Ramos (cell line): Measurements from ENCODE around the gene SMARCC1.

Experiments
- in situ Hi-C: fragments of 300-500 bp; cut with MboI; formaldehyde crosslinking; loops from one replicate; pipeline ENCODE4 v1.14.3; 2022; ENCODE audit warnings: low sequenced_read_pairs; ENCODE audit not compliant: unreplicated experiment

The SMARCC1 gene

DNA sequence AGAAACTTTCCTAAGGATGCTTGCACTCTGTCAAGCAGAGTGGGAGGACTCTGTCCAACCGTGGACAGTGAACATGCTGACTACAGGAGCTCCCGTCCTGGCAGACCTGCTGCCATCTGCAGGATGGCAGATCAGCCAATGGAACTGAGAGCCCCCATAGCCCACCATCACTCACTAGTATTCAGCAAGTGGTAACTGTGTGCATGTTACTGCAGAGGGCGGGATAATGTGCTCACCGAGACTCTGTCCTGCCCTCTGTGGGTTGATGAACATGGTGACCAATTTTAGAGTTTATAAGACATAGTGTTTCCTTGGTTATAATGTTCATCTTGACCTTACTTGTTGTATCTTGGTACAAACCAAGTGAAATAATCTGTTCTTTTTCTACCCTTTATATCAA, 214.5 kb downstream of the SMARCC1 start:
- in situ Hi-C loops: no loop called here

DNA sequence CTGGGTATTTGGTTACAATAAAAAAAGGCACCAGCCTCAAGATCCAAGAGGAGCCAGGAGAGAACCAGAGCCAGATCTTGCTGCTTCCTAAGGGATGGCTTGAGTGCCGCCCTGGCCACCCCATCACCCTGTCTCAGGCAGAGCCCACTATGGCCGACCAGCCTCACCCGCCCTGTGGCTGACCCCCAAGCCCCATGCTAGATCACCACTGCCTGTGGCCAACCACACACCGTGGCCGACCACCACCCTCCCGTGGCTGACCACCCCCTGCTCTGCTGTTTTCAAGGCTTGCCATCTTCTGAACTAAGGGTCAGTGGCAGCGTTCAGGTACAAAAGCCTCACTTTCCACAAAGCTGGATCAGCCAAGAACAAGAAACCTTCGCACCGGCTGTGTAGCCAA, 215.0 kb downstream of the SMARCC1 start:
- in situ Hi-C loops: no loop called here

DNA sequence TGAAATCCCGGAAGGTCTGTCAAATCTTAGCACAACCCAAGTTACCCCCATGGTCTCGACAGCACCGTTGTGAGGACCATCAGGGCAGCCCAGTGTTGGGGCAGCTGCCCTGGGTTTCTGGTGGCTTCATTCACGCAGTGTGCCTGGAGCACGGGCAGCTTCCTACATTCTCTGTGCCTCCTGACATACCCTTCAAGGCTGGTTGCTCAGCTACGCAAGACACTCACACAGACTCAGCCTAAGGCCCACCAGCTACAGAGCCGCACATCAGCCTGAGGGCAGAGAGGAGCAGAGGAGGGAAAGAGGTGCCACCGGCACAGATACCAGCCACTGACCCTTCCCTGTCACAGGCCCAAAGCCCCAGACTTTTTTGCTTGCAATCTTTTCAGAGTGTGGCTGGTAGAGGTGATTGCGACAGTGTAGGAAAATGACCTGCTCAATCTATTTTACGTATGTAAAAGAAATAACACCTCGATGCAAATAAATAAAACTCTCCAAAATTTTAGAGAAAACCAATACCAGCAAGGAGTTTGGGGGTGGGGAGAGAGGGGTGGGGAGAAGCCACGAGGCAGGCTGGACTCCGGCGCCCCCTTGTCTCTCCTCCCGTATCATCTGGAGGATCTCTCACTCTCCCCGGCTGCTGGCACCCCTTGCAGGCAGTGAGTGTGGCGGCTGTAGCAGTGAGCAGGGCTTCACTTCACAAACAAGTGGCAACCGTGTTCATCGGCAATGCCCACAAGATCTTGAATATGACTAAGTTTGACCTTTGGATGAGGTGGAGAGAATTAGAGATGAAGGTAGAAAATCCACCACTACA, 215.8 kb downstream of the SMARCC1 start:
- in situ Hi-C loops: no loop called here

DNA sequence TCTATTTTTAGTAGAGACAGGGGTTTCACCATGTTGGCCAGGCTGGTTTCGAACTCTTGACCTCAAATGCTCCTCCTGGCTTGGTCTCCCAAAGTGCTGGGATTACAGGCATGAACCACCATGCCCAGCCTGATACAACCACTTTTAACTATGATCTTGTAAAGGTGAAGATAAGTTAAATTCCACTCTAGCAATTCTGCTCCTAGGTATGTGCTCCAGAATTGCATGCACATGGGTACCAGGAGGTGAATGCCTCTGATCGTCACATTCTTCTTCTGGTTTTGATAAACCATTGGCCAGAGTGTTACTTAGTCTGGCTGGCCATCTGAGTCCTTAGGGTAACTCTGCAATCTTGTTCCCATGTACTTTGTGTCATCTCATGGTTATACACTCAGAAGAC, 225.3 kb downstream of the SMARCC1 start:
- in situ Hi-C loops: no loop called here

DNA sequence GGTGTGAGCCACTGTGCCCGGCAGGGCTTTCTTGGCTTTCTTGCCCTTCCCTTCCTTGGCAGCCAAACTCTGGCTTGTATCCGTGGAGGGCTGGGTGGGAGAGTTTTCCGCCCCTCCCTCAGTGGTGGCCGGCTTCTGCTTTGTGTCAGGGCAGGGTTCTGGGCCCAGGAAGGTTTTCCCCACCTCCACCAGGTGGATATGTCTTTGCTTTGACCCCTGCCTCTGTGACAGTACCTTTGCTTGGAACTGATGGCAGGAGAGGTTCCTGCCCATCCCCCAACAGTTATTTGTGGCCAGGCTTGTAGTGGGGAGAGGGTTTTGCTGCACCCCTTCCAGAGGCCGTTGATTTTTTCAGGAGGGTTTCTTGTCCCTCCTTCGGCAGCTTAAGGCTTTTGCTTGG, 227.4 kb downstream of the SMARCC1 start:
- in situ Hi-C loops: no loop called here

DNA sequence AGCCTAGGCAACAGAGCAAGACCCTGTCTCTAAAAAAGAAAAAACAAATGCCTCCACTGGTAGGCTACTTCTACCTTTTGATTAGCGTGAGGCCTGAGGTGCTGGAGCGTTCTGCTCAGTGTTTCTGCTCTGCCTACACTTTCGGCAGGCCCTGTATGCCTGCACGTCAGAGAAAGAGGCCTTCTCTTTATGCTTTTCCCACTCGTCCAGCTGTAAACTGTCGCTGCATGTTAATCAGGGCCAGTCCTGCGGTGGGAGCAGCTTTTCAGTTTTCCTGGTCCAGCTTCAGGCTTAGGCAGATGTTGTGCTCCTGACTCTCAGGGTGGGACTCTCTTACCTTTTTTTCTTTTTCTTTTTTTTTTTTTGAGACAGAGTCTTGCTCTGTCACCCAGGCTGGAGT, 228.3 kb downstream of the SMARCC1 start:
- in situ Hi-C loops: no loop called here

DNA sequence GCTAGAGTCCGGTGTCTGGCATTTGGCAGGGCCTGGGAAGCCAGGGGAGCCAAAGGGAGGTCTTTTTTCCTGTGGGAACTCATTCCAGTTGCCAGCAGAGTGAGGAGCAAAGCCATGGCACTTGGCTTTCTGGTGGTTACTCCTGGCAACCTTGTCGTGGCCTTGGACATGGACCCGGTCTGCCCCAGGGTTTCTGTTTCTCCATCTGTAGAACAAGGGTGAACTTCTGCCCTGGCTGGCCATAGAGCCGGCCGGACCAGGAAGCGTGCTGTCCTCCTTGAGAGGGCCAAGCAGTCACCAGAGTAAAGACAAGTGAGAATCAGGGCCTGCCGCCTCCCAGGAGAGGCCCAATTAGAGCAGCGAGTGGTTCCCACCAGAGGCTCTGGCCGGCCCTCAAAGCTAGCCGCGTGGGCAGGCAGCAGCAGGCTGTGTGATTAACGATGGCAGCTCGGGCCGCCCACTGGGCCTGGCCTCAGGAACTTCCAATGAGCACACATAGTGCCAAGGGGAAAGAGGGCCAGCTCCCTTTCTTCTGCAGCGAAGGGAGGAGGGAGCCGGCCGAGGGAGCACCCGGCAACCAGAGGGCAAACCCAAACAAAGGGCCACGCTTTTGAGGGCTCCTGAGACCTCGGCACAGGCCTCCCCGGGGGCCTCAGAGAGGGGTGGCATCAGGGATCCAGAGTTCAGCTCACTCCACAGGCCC, 239.1 kb downstream of the SMARCC1 start:
- in situ Hi-C loops: no loop called here

DNA sequence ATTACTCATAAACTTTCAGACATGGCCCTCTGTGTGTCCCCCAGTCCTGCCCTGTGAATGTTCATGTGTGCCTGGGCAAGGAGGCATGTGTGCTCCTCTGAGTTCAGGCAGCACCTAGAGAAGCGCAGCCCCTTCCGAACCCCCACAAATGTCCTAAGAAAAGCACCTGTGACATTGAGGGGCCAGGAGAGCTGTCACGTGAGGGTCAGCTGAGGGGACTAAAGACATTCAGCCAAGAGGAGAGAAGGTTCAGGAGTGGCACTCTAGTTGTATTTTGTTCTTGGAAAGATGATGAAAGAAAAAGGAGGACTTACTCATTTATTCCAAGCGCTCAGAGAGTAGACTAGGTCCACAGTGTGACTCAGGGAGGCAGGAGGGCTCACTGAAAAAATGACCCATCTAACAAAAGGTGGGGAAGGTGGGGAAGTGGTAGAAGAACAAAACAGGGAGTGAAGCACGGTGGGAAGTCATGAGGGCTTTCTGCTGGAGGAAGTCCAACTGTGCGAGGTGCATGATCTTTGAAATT, 240.0 kb downstream of the SMARCC1 start:
- in situ Hi-C loops: no loop called here

DNA sequence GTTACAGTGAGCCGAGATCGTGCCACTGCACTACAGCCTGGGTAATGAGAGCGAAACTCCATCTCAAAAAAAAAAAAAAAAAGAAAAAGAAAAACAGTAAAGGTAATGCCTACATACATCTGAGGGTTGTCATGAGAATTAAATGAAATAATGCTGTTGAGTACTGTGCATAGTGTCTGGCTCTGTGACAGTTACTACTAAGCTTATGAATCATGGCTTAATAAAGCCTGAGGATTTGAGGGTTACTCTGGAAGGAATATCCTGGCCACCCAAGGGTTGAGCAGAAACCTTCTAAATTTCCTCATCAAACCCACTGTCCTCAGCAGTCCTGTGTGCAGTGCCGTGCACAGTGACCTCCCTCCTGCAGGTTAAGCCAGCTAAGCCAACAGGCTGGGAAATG, 241.4 kb downstream of the SMARCC1 start:
- in situ Hi-C loops: no loop called here

DNA sequence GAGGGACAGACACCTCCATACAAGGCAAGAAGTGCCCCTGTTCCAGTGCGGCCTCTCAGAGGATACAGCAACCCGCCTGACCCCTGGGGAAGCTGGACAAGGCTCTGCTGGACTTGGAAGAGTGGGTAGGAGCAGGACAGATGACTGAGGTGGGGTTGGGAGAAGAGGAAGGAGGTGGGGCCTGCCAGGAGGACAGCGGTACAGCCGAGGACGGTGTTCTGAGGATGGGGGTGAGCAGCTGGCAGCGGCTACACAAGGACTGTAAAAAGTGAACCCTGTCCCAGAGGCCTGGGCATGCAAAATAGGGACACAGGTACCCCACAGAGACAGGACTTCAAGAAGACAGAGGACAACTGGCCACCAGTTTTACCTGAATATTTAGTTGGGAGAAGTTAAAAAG, 244.7 kb downstream of the SMARCC1 start:
- in situ Hi-C loops: no loop called here

DNA sequence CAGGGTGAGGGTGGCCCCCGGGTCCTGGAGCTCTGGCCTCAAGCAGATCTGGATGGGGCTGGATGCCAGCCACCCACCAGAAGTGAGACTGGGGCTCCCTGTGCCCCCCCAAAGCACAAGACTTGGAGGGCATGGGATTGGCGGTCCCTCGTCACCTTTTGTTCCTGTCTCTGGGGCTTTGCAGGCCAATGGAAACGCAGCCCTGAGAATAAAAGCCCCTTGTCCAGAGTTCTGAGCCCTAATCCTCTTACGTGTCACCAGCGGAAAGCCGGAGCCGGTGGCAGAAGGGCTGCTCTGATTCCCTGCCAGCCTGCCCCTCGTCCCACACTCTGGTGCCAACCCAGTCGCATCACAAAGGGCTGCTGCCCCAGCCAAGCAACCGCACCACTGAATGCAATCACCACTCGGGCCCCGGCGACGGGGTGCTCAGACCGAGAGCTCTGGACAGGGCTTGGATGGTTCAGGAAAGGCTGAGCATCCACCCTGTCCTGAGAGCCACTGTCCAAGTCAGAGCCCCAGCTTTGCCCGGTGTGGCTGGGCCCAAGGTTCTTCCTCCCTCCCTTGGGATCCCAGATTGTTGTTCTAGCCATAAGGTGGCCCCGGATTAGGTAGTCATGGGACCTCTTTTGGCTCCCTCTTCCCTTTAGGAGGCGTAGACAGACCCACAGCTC, 245.3 kb downstream of the SMARCC1 start:
- in situ Hi-C loops: no loop called here
